Measurements from ENCODE around the gene SLC6A7. TPM values are rescaled to one million over a fixed set of nuclear protein-coding genes. Genes with fewer than 3 reads are reported as not detected.

The SLC6A7 gene
- total RNA-seq, 1 experiment from 2014 or later = 0.04 TPM

GRCh38 chr5:150222906-150223305 is 33.0 kb downstream of the SLC6A7 start:
- TF ChIP-seq ZNF532 (CRISPR knock-in tag; IDR thresholded peaks at IDR 0.05; ENCODE audit: borderline replicate concordance) = no peak
- TF ChIP-seq CBFB (CRISPR knock-in tag; IDR thresholded peaks at IDR 0.05; ENCODE audit: low read depth) = no peak
- no peak for TF ChIP-seq E2F1 (CRISPR knock-in tag; IDR thresholded peaks at IDR 0.05)
- TF ChIP-seq SOX15 (CRISPR knock-in tag; IDR thresholded peaks at IDR 0.05) = no peak
- no peak for TF ChIP-seq ZNF425 (CRISPR knock-in tag; conservative IDR thresholded peaks at IDR 0.05)
- no peak for TF ChIP-seq NFYB (CRISPR knock-in tag; conservative IDR thresholded peaks at IDR 0.05; ENCODE audit: low read depth)
- TF ChIP-seq CREB1 (CRISPR knock-in tag; IDR thresholded peaks at IDR 0.05) = no peak
- TF ChIP-seq NR3C1 (CRISPR knock-in tag; conservative IDR thresholded peaks at IDR 0.05; ENCODE audit: low read depth) = no peak
- TF ChIP-seq ATF2 (CRISPR knock-in tag; IDR thresholded peaks at IDR 0.05; ENCODE audit: borderline replicate concordance, low read depth) = no peak
- no peak for TF ChIP-seq CDX4 (CRISPR knock-in tag; IDR thresholded peaks at IDR 0.05; ENCODE audit: borderline replicate concordance)
- TF ChIP-seq ZNF396 (CRISPR knock-in tag; IDR thresholded peaks at IDR 0.05; ENCODE audit: borderline replicate concordance) = no peak
- no peak for TF ChIP-seq PREB (CRISPR knock-in tag; IDR thresholded peaks at IDR 0.05; ENCODE audit: borderline replicate concordance)
- no peak for TF ChIP-seq JAZF1 (CRISPR knock-in tag; IDR thresholded peaks at IDR 0.05)
- no peak for TF ChIP-seq ATF3 (CRISPR knock-in tag; conservative IDR thresholded peaks at IDR 0.05)
- TF ChIP-seq TCF7 (CRISPR knock-in tag; IDR thresholded peaks at IDR 0.05; ENCODE audit: low read depth) = no peak
- Mint-ChIP-seq H3K27me3 (ENCODE audit: low read depth) (0 out of 2 replicates have a peak, but pooled peaks cover 1% of the 10 kb centered on the region), H3K4me1 (no peaks in the 10 kb centered on the region), H3K4me3 (no peak overlapping the region), H3K9me3 (no peaks in the 10 kb centered on the region), H3K36me3 (no peaks in the 10 kb centered on the region), H3K27ac (no peak overlapping the region)
- ATAC-seq (no peak), DNase-seq (ENCODE audit: low spot score) (no peak)
- POLR2A ChIA-PET = no interaction called here
- CTCF ChIA-PET = no interaction called here

Measured in WTC11 (cell line).